Measurements from ENCODE around the gene NCAM2.

GRCh38 chr21:21246007-21246406, 247.8 kb downstream of the NCAM2 start:
- TF ChIP-seq EP300 (IDR thresholded peaks at IDR 0.05; ENCODE audit: low read depth) (no peak), POLR2A (IDR thresholded peaks at IDR 0.05) (no peak), CTCF (IDR thresholded peaks at IDR 0.05) (no peak), POLR2AphosphoS5 (IDR thresholded peaks at IDR 0.05) (no peak)
